HUDEP-2 (cell line): ENCODE results near the gene RENBP.
A peak's percentile ranks its signal among the peaks of the same experiment; 100 is the strongest.

Experiments
- DNase-seq, 76 experiments: peaks; one replicate each; lab custom pipeline; 2025; ENCODE audit not compliant: unreplicated experiment in 76 of 76; lab: John Stamatoyannopoulos, UW

Gene RENBP

GRCh38 chrX:153922932-153923857, 21.2 kb downstream of the RENBP start:
- DNase-seq = peak in 34 of 76 experiments; percentile 4 to 51 (median 23)

- no peak for DNase-seq
Measured at GRCh38 chrX:153921511-153922446, 22.7 kb downstream of the RENBP start.

DNA sequence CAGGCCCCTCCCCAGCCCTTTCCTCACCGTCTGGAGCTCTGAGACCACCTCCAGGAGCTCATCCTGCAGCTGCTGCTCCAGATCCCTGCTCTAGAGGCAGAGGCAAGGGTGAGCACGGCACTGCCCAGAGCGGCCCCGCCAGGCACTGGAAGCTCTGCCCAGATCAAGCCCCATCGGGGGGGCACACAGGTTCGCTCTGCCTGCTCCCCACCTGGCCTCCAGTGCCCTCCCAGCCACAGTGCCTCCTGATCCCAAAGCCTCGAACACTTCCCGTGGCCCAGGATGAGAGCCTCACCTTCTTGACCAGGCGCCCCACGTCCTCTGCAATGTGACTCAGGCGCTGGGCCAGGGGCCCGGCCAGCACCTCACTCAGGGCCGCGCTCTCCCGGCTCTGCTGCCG, 23.4 kb downstream of the RENBP start:
- no peak for DNase-seq

DNA sequence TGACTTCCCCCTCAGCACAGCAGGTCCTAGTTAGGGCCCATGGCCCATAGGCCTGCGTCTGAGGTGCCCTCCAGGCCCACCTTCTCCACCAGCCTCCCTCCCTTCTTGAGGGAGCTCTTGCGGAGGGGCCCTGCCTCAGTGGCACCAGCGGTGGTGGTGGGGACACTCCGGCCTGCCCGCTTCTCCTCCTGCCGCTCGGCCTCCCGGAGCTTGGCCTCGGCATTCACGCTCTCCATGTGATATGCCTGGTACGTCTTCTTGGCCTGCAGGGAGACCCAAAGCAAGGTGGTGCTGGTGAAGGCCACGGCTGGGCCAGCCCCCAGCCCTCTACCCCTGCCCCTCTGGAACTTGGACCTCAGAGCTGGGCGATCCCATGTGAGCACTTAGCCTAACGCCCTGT, 23.9 kb downstream of the RENBP start:
- DNase-seq = no peak

DNA sequence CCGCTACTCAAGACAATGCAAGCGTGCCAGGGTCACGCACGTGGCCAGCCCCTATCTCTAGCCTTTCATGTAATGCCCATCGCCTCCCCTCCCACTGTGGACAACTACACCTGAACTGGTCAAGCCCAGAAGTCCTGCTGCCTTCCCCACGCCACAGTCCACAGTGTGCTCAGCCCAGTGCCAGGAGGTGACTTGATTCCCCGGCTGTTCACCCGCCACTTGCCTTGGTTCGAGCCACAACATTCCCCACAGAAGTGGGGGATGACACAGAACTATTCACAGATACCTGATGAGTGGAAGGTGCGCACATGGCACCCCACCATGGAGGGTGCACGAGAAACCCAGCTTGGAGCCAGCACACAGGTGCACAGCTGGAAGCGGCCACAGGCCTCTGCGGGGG, 25.2 kb downstream of the RENBP start:
- no peak for DNase-seq

DNA sequence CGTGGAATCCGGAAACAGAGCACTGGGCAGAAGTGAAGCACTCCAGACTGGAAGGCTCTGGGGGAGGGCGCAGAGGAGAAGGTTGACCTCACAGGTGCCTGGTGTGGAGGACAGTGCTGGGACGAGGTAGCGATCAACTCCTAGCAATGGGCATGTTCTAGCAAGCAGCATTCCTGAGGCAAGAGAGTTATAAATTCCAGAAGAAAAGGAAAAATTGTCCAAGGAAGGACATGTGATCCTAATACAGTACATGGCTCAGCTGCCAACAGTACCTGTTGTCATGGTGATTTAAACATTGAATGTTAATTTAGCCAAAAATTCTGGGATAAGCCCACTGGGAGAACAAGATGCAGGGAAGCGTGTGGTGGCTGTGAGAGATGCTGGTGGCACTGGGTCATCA, 26.6 kb downstream of the RENBP start:
- no peak for DNase-seq

DNA sequence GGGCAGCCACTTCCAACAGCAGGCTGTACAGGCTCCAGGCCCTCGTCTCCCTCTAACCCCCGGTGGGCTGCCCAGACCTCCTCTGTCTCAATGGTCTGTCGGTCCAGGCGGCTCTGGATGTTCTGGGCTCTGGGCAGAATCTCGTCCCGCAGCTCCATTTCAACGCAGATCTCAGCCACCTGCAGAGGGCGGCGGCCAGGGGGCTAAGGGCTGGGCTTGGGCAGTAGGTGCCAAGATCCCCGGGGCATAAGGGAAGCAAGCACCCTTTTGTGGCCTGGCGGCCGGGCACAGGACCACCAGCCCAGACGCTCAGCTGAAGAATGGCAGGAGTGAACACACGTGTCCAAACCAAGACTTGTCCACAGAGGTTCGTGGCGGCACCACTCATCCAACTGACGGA, 30.7 kb downstream of the RENBP start:
- no peak for DNase-seq

DNA sequence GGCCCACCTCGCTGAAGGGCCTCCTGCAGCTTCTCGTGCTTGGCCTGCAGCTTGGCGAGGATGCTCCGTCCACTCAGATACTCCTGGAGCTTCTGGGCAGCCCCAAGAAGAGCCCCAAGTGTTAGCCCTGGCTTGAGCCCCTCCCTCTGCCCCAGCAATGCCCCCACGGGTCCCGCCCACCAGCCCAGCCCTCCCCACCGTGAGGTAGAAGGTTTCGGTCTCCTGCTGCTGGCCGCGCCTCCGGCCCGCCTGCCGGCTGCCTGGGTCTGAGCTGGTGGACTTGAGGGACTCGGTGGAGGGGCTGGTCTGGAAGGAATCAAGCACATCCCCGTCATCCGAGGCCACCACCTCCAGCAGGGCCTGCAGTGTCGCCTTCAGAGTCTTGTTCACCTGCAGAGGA, 31.2 kb downstream of the RENBP start:
- no peak for DNase-seq

DNA sequence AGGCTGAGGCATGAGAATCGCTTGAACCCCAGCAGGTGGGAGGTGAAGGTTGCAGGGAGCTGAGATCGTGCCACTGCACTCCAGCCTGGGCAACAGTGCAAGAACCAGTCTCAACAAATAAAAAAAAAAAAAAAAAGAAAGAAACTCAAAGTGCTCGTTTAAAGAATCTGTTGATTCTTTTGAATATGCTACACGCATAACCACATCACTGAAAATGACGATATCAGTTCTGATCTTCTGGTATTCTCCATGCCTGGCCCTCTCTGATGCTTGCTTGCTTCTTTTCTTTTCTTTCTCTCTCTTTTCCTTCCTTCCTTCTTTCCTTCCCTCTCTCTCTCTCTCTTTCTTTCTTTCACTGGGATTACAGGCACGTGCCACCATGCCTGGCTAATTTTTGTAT, 32.6 kb downstream of the RENBP start:
- no peak for DNase-seq

GRCh38 chrX:153910446-153910845, 34.0 kb downstream of the RENBP start:
- no peak for DNase-seq

GRCh38 chrX:153909980-153910360, 34.5 kb downstream of the RENBP start:
- no peak for DNase-seq

DNA sequence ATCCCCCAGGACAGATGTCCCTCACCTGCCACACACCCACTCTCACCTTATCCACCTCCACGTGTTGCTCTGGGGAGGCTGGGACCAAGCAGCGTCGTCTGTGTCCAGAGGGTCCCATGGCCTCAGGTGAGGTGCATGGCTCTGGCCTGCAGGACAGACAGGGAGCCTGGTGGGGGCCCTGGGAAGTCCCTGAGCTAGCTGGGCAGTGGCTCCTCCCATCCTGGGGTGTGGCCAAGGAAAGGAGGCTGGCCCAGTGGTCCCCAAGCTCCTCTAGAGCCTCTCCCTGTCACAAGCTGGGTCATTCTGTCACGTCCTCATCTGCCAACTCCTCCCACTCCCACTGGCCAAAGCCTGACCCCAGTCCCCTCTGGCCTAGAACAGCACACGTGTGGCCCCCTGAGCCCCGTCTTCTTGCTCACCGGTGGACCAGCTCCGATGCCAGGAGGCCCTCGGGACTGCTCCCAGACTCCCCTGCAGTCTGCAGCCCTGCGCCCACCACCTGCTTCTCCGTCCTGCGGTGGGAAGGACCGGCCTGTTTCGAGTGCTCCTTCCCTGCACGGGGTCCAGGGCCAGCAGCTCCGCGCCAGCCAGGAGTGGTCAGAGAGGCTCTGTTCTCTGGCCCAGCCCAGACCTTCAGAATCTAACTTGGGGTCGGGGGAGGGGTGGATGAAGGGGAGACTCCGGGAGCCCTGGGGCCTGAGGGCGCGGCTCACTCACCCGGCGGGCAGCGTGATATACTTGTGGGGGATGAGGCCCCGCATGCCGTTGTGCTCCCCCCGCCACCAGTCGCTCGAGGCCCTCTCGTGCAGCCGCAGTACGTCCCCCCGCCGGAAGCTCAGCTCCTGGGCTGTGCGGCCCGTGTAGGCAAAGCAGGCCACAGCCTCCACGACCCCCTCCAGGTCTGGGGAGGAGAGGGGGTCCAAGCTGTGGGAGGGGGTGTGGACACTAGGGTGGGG, 35.1 kb downstream of the RENBP start:
- peak in 2 of 76 experiments; percentile 5 to 26 for DNase-seq

DNA sequence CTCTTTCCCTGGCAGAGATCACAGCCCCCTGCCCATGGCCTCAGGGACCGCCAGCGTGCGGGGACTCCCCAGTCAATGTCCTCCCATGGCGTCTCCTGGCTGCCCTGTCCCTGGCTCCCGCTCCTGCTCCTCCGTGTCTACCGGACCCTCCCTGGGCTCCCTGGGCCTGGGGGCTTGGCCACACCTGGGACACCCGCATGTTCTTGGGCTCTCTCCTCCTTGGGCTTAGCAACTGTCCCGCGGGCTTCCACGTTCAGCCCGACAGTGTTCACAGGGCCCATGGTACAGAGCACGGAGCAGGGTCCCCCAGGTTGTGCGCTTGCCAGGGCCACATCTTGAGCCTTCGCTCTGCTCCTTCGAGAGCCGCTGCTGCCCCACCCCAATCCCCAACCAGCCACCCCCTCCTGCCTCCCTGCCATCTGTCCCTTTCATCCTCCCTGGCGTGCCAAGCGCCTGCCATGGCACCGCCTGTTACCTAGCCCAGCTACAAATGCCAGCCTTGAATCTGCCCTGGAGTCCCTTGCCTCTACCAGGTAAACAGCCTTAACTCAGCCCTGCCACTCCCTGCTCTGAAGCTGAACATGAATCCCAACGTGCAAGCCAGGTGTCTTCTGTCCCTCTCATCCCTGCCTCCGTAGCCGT, 36.1 kb downstream of the RENBP start:
- no peak for DNase-seq

DNA sequence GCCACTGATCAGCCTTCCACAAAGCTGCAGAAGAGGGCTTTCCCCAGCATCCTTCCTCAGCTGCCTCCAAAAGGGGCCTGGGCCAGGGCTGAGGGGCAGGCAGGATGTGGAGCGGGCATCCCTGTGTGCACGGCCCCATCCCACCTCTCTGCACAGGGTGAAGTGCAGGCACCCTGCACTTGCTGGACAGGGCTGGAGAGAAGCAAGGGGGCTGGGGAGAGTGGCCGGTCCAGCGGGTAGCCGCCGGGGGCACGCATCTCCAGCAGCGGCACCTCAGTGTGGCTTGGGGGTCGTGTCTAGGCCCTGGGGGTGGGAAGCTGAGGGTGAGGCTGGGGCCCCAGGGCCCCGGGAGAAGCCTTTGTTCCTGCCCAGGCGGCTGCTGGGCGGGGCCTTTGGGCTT, 37.0 kb downstream of the RENBP start:
- DNase-seq = no peak

DNA sequence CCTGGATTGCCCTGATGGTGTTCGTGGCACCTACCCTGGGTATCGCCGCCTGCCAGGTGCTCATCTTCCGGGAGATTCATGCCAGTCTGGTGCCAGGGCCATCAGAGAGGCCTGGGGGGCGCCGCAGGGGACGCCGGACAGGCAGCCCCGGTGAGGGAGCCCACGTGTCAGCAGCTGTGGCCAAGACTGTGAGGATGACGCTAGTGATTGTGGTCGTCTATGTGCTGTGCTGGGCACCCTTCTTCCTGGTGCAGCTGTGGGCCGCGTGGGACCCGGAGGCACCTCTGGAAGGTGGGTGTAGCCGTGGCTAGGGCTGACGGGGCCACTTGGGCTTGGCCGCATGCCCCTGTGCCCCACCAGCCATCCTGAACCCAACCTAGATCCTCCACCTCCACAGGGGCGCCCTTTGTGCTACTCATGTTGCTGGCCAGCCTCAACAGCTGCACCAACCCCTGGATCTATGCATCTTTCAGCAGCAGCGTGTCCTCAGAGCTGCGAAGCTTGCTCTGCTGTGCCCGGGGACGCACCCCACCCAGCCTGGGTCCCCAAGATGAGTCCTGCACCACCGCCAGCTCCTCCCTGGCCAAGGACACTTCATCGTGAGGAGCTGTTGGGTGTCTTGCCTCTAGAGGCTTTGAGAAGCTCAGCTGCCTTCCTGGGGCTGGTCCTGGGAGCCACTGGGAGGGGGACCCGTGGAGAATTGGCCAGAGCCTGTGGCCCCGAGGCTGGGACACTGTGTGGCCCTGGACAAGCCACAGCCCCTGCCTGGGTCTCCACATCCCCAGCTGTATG, 38.1 kb downstream of the RENBP start:
- no peak for DNase-seq

GRCh38 chrX:153905481-153906095, 38.9 kb downstream of the RENBP start:
- DNase-seq = no peak

GRCh38 chrX:153903991-153904957, 40.2 kb downstream of the RENBP start, which contains the start of gene AVPR2:
Gene AVPR2, plus strand, starts transcription at chrX:153904673. Its CDS starts 473 bp downstream, at chrX:153905146.
- no peak for DNase-seq
